HG02938 (cell line): Measurements from ENCODE around the gene GFI1B.
A peak's percentile ranks its signal among the peaks of the same experiment; 100 is the strongest.
"Not testable (repeated sequence)": the region's sequence is repeated elsewhere in the genome, so short reads cannot be mapped to it uniquely, and the experiment has no call there.

Source experiments
- ATAC-seq: cut with Tn5 transposase; IDR thresholded peaks from one replicate; pipeline ENCODE4 v1.9.1; 2021; ENCODE audit warnings: mild to moderate bottlenecking, moderate library complexity; ENCODE audit not compliant: unreplicated experiment

GFI1B gene

DNA sequence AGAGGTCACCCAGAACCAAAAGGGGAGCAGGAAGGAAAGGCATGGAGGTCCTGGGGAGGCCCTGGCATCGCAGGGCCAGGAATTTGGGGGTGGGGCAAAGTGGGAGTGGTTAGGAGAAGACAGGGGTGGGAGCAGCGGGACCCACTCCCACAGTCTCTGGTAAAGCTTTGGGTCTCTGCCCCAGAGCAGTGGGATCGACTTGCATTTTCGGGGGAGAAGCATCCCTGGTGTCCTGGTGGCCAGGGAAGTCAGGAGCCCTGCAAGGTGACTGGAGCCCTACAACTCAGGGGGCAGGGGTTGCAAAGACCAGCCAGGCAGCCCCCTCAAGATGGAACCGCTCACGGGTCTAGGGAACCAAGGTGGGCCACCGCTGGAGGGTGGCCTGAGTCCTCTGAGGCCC lies 29.9 kb downstream of the GFI1B start:
- ATAC-seq: no peak

- ATAC-seq: no peak
These were observed 30.3 kb downstream of the GFI1B start for GRCh38 chr9:133008824-133009223.

GRCh38 chr9:133009906-133010582 lies 31.6 kb downstream of the GFI1B start:
- no peak for ATAC-seq

DNA sequence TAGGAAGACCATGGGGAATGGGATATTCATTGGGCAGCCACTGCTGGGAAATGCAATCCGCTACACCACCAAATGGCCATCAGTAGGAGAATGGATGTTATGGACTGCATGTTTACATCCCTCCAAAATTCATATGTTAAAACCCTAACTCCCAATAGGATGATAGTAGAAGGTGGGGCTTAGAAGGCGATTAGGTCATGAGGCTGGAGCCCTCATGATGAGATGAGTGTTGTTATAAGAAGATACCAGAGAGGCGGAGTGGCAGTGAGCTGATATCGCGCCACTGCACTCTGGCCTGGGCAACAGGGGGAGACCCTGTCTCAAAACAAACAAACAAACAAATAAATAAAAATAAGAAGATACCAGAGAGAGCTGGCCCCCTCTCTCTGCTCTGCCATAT lies 36.2 kb downstream of the GFI1B start:
- no peak for ATAC-seq

DNA sequence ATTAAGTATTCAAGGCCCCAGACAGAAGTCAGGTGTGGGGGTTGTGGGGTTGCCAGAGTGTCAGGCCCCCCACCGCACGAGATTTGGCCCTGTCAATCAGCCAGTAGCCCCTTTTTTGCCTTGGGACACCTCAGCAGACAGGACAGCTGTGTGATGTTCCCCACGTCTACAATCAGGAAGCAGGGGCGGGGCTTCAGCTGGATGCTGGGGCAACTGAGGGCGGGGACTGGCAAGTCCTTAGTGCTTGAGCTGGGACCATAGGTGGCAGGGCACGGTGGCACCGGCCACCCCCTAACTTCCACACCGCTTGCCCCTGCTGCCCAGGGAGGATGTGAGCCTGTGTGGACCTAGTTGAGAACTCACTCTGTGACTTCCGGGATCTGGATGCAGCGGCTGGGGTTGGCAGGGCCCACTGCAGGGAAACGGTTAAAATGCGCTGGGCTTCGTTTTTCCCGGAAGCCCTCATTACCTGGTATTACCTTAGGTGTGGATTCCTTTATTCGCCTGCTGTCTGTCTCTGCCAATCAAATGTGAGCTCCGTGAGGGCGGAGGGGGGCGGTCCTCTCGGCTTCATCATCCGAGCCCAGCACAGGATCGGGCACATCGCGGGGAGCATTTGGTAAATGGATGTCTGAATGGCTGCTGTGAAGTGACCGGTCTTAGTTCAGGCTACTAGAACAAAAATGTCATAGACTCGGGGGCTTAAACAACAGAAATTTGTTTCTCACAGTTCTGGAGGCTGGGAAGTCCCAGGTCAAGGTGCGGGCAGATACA lies 44.8 kb downstream of the GFI1B start:
- no peak for ATAC-seq

GRCh38 chr9:133026426-133026825 lies 47.9 kb downstream of the GFI1B start:
- ATAC-seq: no peak

- ATAC-seq: no peak
These were observed 48.6 kb downstream of the GFI1B start for GRCh38 chr9:133027134-133027533.

GRCh38 chr9:133028221-133028620 lies 49.7 kb downstream of the GFI1B start:
- no peak for ATAC-seq

DNA sequence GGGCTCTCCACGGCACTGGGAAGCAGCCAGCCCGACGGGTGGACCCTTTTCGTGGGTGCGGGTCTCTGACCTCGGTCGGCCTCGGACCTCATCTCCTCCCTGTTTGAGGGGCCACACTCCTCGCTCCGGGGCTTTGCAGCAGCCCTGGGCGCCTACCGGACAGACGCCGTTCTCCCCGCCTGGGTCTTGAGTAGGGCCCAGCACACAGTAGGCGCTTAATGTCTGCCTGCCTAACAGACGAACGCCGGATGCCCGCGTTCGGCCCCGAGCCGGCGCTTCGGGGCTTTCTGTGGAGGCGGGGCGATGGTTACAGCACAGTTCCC lies 51.5 kb downstream of the GFI1B start:
- ATAC-seq: peak; percentile 4

GRCh38 chr9:133030317-133031129 lies 52.0 kb downstream of the GFI1B start, which contains the start of gene GTF3C5:
Gene GTF3C5 (plus strand): TSS chr9:133030997. CDS start chr9:133031012, 15 bp downstream.
- peak; percentile 97 for ATAC-seq

DNA sequence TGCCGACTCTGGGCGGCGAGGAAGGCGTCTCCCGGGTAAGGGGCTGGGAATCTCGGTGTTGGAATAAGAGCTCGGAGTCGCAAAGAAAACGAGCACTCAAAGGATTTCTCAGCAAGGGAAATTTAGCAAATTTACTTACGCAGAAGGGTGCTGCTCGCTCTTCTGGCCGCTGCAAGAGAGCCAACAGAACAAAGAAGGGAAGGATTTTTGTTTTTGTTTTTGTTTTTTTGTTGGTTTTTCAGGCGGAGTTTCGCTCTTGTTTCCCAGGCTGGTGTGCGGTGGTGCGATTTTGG lies 52.6 kb downstream of the GFI1B start:
- ATAC-seq: no peak

GRCh38 chr9:133031496-133031911 lies 53.0 kb downstream of the GFI1B start:
- no peak for ATAC-seq

DNA sequence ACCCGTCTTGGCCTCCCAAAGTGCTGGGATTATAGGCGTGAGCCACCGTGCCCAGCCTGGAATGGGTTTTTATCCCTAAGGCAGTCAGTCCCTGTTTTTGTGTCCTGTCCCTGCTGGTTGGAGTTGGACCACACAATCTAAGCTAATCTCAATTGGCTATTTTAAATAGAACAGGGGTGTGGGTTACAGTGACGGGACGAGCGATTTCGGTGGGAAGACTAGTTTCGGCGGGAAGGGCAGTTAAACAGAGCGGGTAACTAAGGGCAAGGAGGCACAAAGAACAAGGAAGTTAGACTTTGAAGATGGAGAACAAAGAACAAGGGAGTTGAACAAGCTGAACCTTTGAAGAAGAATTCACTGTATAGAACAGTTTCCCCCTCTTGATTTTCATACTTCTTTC lies 53.7 kb downstream of the GFI1B start:
- ATAC-seq: no peak

DNA sequence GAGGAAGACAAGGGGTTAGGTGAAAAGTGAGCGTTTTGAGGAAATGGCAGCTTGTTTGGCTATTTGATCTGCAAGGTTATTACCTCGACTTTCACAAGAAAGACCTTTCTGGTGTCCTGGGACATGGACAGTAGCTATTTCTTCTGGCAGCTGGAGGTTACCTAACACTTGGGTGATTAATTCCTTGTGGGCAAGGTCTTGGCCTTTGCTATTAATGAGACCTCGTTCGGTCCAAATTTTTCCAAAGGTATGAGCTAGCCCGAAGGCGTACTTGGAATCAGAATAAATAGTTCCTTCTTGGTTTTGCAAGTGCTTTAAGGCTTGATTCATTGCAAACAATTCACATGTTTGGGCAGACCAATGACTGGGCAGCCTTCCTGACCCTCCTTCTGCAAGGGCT lies 57.2 kb downstream of the GFI1B start:
- no peak for ATAC-seq

DNA sequence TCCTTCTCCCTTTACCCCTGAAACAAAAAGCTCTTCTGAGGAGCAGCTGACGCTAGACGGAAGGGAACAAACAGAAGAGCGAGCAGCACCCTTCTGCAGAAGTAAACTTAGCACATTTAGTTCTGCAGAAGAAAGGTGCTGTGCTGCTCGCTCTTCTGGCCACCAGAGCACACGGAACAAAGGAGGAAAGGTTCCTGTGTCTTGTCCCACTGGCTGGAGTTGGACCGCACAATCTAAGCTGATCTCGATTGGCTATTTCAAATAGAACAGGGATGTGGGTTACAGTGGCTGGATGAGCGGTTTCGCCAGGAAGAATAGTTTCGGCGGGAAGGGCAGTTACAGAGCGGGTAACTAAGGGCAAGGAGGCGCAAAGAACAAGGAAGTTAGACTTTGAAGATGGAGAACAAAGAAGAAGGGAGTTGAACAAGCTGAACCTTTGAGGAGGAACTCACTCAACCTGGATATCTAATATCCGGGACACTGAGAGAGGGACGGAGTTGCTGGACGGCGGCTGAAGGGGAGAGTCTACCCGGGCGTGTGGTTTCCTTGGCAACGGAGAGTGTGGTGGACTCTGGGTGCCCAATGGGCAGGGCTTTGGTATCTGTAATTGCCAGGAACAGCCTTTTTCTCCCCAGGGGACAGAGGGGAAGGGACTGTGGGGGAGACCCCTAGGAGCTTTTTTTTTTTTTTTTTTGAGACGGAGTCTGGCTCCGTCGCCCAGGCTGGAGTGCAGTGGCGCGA lies 59.5 kb downstream of the GFI1B start:
- no peak for ATAC-seq

DNA sequence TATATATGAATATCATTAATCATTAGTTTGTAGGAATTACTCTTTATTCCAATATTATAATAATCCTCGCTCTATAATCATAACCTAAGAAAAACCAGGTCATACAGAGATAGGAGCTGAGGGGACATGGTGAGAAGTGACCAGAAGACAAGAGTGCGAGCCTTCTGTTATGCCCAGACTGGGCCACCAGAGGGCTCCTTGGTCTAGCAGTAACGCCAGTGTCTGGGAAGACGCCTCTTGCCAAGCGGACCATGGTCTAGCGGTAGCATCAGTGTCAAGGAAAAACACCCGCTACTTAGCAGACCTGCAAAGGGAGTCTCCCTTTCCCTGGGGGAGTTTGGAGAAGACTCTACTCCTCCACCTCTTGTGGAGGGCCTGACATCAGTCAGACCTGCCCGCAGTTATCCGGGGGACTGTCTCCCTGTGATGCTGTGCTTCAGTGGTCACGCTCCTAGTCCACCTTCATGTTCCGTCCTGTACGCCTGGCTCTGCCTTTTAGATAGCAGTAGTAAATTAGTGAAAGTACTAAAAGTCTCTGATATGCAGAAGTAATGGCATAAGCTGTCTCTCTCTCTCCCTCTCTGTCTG lies 62.5 kb downstream of the GFI1B start:
- ATAC-seq: not testable (repeated sequence)
